Heart right ventricle (tissue), 16 donors: Measurements from ENCODE around the gene IDI1. TPM values are rescaled to one million over a fixed set of nuclear protein-coding genes. Genes with fewer than 3 reads are reported as not detected.

Source experiments
- ATAC-seq, 8 donors: fragments of 200-7000 bp; cut with Tn5 transposase; one replicate each; pipeline ENCODE4 v1.9.1; 2020; ENCODE audit warnings: mild to moderate bottlenecking in 8 of 8, moderate library complexity in 8 of 8, moderate number of reproducible peaks in 1 of 8
- DNase-seq, 2 donors: peaks; one replicate each; pipeline ENCODE4 v3.0.0-alpha.2; 2020
- H3K27ac ChIP-seq, 10 donors: fragments of 200-600 bp; sonication (generic) in 2 of 10; one replicate each; pipeline versions ENCODE4 v1.5.0 to v1.8.0; 2020 to 2022; ENCODE audit warnings: mild to moderate bottlenecking in 3 of 10
- H3K27me3 ChIP-seq, 7 donors: fragments of 200-600 bp; one replicate each; pipeline ENCODE4 v1.8.0; 2021 to 2022; ENCODE audit warnings: mild to moderate bottlenecking in 2 of 7
- H3K36me3 ChIP-seq, 9 donors: fragments of 200-600 bp; sonication (generic) in 1 of 9; one replicate each; pipeline versions ENCODE4 v1.5.0 to v1.8.0; 2020 to 2022; ENCODE audit warnings: mild to moderate bottlenecking in 2 of 9
- H3K4me1 ChIP-seq, 9 donors: fragments of 200-600 bp; sonication (generic) in 1 of 9; one replicate each; pipeline versions ENCODE4 v1.5.0 to v1.8.0; 2020 to 2022; ENCODE audit warnings: mild to moderate bottlenecking in 4 of 9
- H3K4me3 ChIP-seq, 10 donors: fragments of 200-600 bp; sonication (generic) in 2 of 10; one replicate each; pipeline versions ENCODE4 v1.5.0 to v1.8.0; 2020 to 2022; ENCODE audit warnings: mild to moderate bottlenecking in 7 of 10, moderate library complexity in 2 of 10
- H3K9me3 ChIP-seq, 11 donors: fragments of 200-600 bp in 10 of 11; sonication (generic) in 2 of 11; one replicate each; pipeline versions ENCODE4 v1.5.0 to v1.8.0; 2013 to 2022; ENCODE audit warnings: mild to moderate bottlenecking in 2 of 11, control low read depth in 1 of 11, moderate library complexity in 1 of 11
- CTCF ChIP-seq, 9 donors: fragments of 200-600 bp; sonication (generic) in 2 of 9; IDR thresholded peaks; one replicate each; pipeline versions ENCODE4 v1.5.0 to v1.8.0; 2021 to 2022; ENCODE audit warnings: antibody characterized with exemption in 9 of 9, mild to moderate bottlenecking in 5 of 9, moderate library complexity in 1 of 9
- WGBS, 2 donors: extraction: QIAGEN DNeasy Blood & Tissue Kit; methylation state at CpG; one replicate each; pipeline ENCODE4 v1.1.7; 2013; ENCODE audit warnings: inconsistent platforms in 1 of 2; 5-methylcytosine and 5-hydroxymethylcytosine counted together
- intact Hi-C, 10 donors: fragments of 100-400 bp; cut with DNase I; formaldehyde crosslinking; loops; one replicate each; pipeline versions ENCODE4 v1.11.1 to v1.14.2; 2022
- polyA plus RNA-seq, 2 donors: library from polyadenylated mRNA; stranded (reverse); fragments of 200-250 nt; gene quantifications; one replicate each; pipeline ENCODE4 v1.2.3, GENCODE V29; 2013
- total RNA-seq, 10 donors: library from RNA; stranded (reverse); fragmentation: NEBNext Ultra II Directional in 3 of 10; extraction: Animal tissue kit (Norgen Biotek cat#: 25700) in 3 of 10; gene quantifications; one replicate each; pipeline versions ENCODE4 v1.2.1 to v1.2.4, GENCODE V29; 2021 to 2023
- donor health status: Arrhythmogenic right ventricular cardiomyopathy.
- donor health status: ischemic (EF 13 %, LVEDD 7.1; RV severe dilation, severe dysfunction).
- donor health status: healthy with polysubstance abuse.
- donor health status: DM: no; HTN: yes; CAD: no.
- donor health status: DM: no; HTN: no; CAD: no.
- donor health status: ischemic (EF 25% LVEDD 6.9; RV normal size, moderate dysfunction).
- donor health status: ischemic (EF 25% LVEDD 5.7; RV mildly dilated, moderate dysfunction).
- donor health status: healthy.
- donor health status: DM: yes; HTN: yes; CAD: no.
- donor health status: Ischemic cardiomyopathy.
- donor health status: ischemic (EF 35%, LVEDD 5.7; RV mildly dilated, moderate dysfunction).
- donor health status: nonischemic (EF 11% LVEDD 7.7; RV severe dilation, severe dysfunction).
- donor health status: DM: yes; HTN: yes; CAD: no.
- donor health status: PGD.
- donor health status: ischemic (EF 29% LVEDD 5.4; RV normal size, mild dysfunction).
- donor health status: nonischemic (EF 23%, LVEDD 6.1; RV moderate dilation, normal function).

IDI1 gene
- total and polyA plus RNA-seq, 12 donors: 8.9 to 26.0 (median 18.9) TPM

DNA sequence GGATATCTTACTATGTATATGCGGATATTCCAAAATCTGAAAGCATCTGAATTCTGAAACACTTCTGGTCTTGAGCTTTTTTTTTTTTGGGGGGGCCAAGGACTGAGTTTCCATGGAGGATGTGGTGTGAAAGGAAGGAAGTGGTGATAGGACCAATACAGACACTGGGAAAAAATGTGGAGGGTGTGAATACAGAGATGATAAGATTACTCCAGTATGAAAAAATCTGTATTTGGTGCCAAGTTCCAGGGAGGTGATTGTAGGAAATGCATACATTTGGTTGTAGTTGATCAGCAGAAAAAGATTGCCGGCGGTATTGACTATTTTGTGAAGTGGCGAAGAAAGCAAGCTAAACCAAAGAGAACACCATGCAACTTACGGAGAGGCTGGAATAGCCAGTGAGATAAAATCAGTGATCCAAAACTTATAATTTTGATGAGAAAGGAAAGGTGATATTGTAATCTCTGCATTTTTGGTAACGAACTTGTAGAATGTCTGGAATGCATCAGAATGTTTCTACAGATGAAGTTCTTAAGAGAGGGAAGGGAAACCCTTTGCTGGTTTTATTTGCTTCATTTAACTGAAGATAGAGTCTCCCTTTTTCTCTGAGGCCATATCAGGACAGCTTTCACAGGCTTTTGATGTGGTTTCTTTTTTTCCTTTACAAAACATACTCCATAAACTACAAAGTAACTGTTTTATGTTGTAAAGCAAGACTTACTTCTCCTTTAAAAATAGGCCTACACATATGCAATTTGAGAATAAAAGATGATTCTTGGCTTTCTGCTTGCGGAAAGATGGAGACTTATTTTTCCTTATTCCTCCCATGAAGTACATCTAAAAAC is 13.2 kb upstream of the IDI1 start:
- H3K9me3 ChIP-seq: no peaks in the 10 kb centered on the region
- ATAC-seq (no peak), DNase-seq (no peak)
- no peak overlapping the region for H3K4me3 ChIP-seq
- no peak for TF ChIP-seq CTCF (IDR thresholded peaks at IDR 0.05)
- H3K36me3 ChIP-seq: peaks cover 0 to 26% (median 0%) of the 10 kb centered on the region in 9 donors
- H3K27ac ChIP-seq: peak overlapping the region in 1 of 10 donors; percentile 58
- 72 to 77% methylated on average over 7 of the region's 7 CpGs for WGBS, 2 donors
- intact Hi-C loops: no loop called here
- no peaks in the 10 kb centered on the region for H3K27me3 ChIP-seq
- H3K4me1 ChIP-seq: peaks cover 3 to 73% (median 53%) of the 10 kb centered on the region in 9 donors

DNA sequence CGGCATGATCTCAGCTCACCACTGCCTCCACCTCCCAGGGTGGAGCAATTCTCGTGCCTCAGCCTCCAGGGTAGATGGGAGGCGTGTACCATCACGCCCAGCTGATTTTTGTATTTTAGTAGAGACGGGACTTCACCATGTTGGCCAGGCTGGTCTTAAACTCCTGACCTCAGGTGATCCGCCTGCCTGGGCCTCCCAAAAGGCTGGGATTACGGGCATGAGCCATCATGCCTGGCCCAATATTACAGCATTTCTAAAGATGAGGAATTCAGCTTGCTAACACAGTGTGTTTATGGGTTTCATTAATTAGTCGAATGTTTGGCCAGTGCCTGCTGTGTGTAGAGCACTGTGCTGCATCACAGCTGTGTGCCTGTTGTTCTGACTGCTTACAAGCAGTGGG is 11.0 kb upstream of the IDI1 start:
- TF ChIP-seq CTCF (IDR thresholded peaks at IDR 0.05): no peak
- 94% methylated on average over 8 of the region's 8 CpGs for WGBS, 2 donors
- intact Hi-C loops: loop anchor here in 1 of 10 donors (10.0 kb wide), 1 partner anchor 125 kb away; the partner anchor contains the start of gene LARP4B
- no peaks in the 10 kb centered on the region for H3K27me3 ChIP-seq
- no peak for DNase-seq
- H3K4me1 ChIP-seq: peaks cover 5 to 85% (median 60%) of the 10 kb centered on the region in 9 donors
- no peak overlapping the region for H3K27ac ChIP-seq
- no peak overlapping the region for H3K4me3 ChIP-seq
- no peaks in the 10 kb centered on the region for H3K9me3 ChIP-seq
- peaks cover 0 to 26% (median 0%) of the 10 kb centered on the region in 9 donors for H3K36me3 ChIP-seq
- no peak for ATAC-seq

GRCh38 chr10:1058017-1058416 is 9.1 kb upstream of the IDI1 start:
- DNase-seq (peak; percentile 36), ATAC-seq (peak in 7 of 8 donors; percentile 34 to 77 (median 56))
- H3K27me3 ChIP-seq: no peaks in the 10 kb centered on the region
- H3K4me3 ChIP-seq: peak overlapping the region in 9 of 10 donors; percentile 54 to 97 (median 91)
- TF ChIP-seq CTCF (IDR thresholded peaks at IDR 0.05): no peak
- H3K9me3 ChIP-seq: no peaks in the 10 kb centered on the region
- H3K4me1 ChIP-seq: peaks cover 8 to 86% (median 65%) of the 10 kb centered on the region in 9 donors
- intact Hi-C loops: loop anchor here in 1 of 10 donors (10.0 kb wide), 1 partner anchor 123 kb away; the partner anchor contains the start of gene LARP4B
- peak overlapping the region; percentile 92 to 100 (median 99) for H3K27ac ChIP-seq
- peaks cover 0 to 28% (median 0%) of the 10 kb centered on the region in 9 donors for H3K36me3 ChIP-seq
- WGBS, 2 donors: 35 to 45% methylated on average over 7 of the region's 7 CpGs

GRCh38 chr10:1057106-1057657 is 8.3 kb upstream of the IDI1 start:
- TF ChIP-seq CTCF (IDR thresholded peaks at IDR 0.05): no peak
- no peaks in the 10 kb centered on the region for H3K9me3 ChIP-seq
- H3K27me3 ChIP-seq: no peaks in the 10 kb centered on the region
- WGBS, 2 donors: 0 to 2% methylated on average over 26 of the region's 26 CpGs
- H3K36me3 ChIP-seq: peaks cover 0 to 36% (median 1%) of the 10 kb centered on the region in 9 donors
- intact Hi-C loops: loop anchor here in 1 of 10 donors (10.0 kb wide), 1 partner anchor 122 kb away; the partner anchor contains the start of gene LARP4B
- H3K4me1 ChIP-seq: peaks cover 8 to 82% (median 61%) of the 10 kb centered on the region in 9 donors
- DNase-seq (peak in 1 of 2 donors; percentile 17), ATAC-seq (peak; percentile 2 to 54 (median 38))
- H3K27ac ChIP-seq: peak overlapping the region; percentile 92 to 100 (median 99)
- peak overlapping the region; percentile 54 to 97 (median 91) for H3K4me3 ChIP-seq
